GM10248 (cell line): ENCODE data around the gene VPS37C.

Experiments used
- CTCF ChIA-PET: fragments of 300-600 bp; sonication (Branson Sonifier 250); formaldehyde crosslinking; extraction: SDS; loops from one replicate; lab custom pipeline; 2021; ENCODE audit warnings: antibody characterized with exemption; lab: Yijun Ruan, JAX
- POLR2A ChIA-PET: fragments of 350-650 bp; sonication (Branson Sonifier 250); formaldehyde crosslinking; extraction: SDS; loops from one replicate; lab custom pipeline; 2020; ENCODE audit warnings: antibody characterized with exemption; lab: Yijun Ruan, JAX
- DNase-seq: peaks from one replicate; pipeline ENCODE4 v3.0.0; 2012; ENCODE audit errors: extremely low spot score
- CTCF ChIP-seq: IDR thresholded peaks from 2 replicates; pipeline ENCODE4 v1.5.1; 2012; ENCODE audit warnings: mild to moderate bottlenecking, low read depth; ENCODE audit errors: extremely low read depth, missing control alignments, control extremely low read depth

The VPS37C gene

GRCh38 chr11:61117168-61117520 is 44.1 kb downstream of the VPS37C start:
- no peak for DNase-seq
- TF ChIP-seq CTCF: no peak
- POLR2A ChIA-PET: no interaction called here
- CTCF ChIA-PET: interaction anchor here (1.2 to 12.1 kb wide), 4 partner anchors 9 to 342 kb away, joined by 3 to 103 read pairs (median 4); no protein-coding TSS in a partner anchor

- CTCF ChIA-PET: interaction anchor here (1.0 to 12.1 kb wide), 2 partner anchors 13 to 19 kb away, joined by 3 to 103 read pairs; no protein-coding TSS in a partner anchor
- no peak for TF ChIP-seq CTCF
- POLR2A ChIA-PET: no interaction called here
- no peak for DNase-seq
Observed at GRCh38 chr11:61116426-61117167, 44.6 kb downstream of the VPS37C start.

GRCh38 chr11:61115498-61116224 is 45.6 kb downstream of the VPS37C start:
- CTCF ChIA-PET: interaction anchor here (1.0 to 12.1 kb wide), 2 partner anchors 13 to 18 kb away, joined by 3 to 103 read pairs; no protein-coding TSS in a partner anchor

GRCh38 chr11:61114913-61115312 is 46.3 kb downstream of the VPS37C start:
- DNase-seq: no peak
- ChIA-PET CTCF (interaction anchor here (12.1 kb wide), 1 partner anchor 14 kb away, joined by 103 read pairs; no protein-coding TSS in a partner anchor), POLR2A (no interaction called here)
- TF ChIP-seq CTCF: no peak

More at GRCh38 chr11:61115498-61116224, 45.6 kb downstream of the VPS37C start:
- POLR2A ChIA-PET: no interaction called here
- no peak for DNase-seq
- no peak for TF ChIP-seq CTCF

- POLR2A ChIA-PET: no interaction called here
- DNase-seq: no peak
Observed at GRCh38 chr11:61113201-61113600, 48.0 kb downstream of the VPS37C start.

More at GRCh38 chr11:61113201-61113600, 48.0 kb downstream of the VPS37C start:
- CTCF ChIA-PET: interaction anchor here (0.8 to 12.1 kb wide), 9 partner anchors 16 to 282 kb away, joined by 3 to 103 read pairs (median 3); no protein-coding TSS in a partner anchor
- TF ChIP-seq CTCF: no peak
